Fibroblast of lung (primary cell): ENCODE measurements around the gene SPNS3. TPM values are rescaled to one million over a fixed set of nuclear protein-coding genes. Genes with fewer than 3 reads are reported as not detected.

Source experiments
- DNase-seq, 2 donors: peaks; one replicate each; pipeline versions ENCODE4 v3.0.0 to v3.0.0-alpha.2; 2010; ENCODE audit warnings: low read depth in 2 of 2
- H2AFZ ChIP-seq: 2 replicates; pipeline ENCODE4 v1.5.1; 2012; ENCODE audit warnings: low read length, control low read depth, inconsistent platforms
- H3K27ac ChIP-seq: 2 replicates; pipeline ENCODE4 v1.5.1; 2011; ENCODE audit warnings: low read length, control low read depth; ENCODE audit not compliant: insufficient read depth
- H3K27me3 ChIP-seq: 2 replicates; pipeline ENCODE4 v1.5.1; 2011; ENCODE audit warnings: mild to moderate bottlenecking, low read length; ENCODE audit not compliant: control insufficient read depth, insufficient read depth
- H3K36me3 ChIP-seq: 2 replicates; pipeline ENCODE4 v1.5.1; 2011; ENCODE audit warnings: low read length; ENCODE audit not compliant: control insufficient read depth, insufficient read depth
- H3K4me1 ChIP-seq: 2 replicates; pipeline ENCODE4 v1.5.1; 2011; ENCODE audit warnings: low read length; ENCODE audit not compliant: control insufficient read depth, insufficient read depth; ENCODE audit errors: extremely low read depth
- H3K4me2 ChIP-seq: 2 replicates; pipeline ENCODE4 v1.5.1; 2011; ENCODE audit warnings: low read length, control low read depth; ENCODE audit not compliant: insufficient read depth; ENCODE audit errors: extremely low read depth
- H3K4me3 ChIP-seq, 4 experiments: fragments of 200-600 bp in 1 of 4; sonication (generic) in 1 of 4; replicated peaks in 1 of 4; 2 replicates each; pipeline ENCODE4 v1.5.1; 2011 to 2016; ENCODE audit warnings: low read length in 4 of 4, low read depth in 3 of 4, mild to moderate bottlenecking in 3 of 4, control low read depth in 2 of 4, inconsistent platforms in 1 of 4, mixed read lengths in 1 of 4; ENCODE audit not compliant: insufficient read depth in 1 of 4; ENCODE audit errors: control extremely low read depth in 1 of 4
- H3K79me2 ChIP-seq: 2 replicates; pipeline ENCODE4 v1.5.1; 2012; ENCODE audit warnings: mild to moderate bottlenecking, low read length, inconsistent platforms; ENCODE audit not compliant: control insufficient read depth, insufficient read depth
- H3K9ac ChIP-seq: 2 replicates; pipeline ENCODE4 v1.5.1; 2011; ENCODE audit warnings: mild to moderate bottlenecking, low read length, control low read depth; ENCODE audit not compliant: insufficient read depth
- H3K9me3 ChIP-seq: 2 replicates; pipeline ENCODE4 v1.5.1; 2012; ENCODE audit warnings: low read depth, low read length; ENCODE audit not compliant: control insufficient read depth, insufficient read depth
- H4K20me1 ChIP-seq: 2 replicates; pipeline ENCODE4 v1.5.1; 2011; ENCODE audit warnings: low read length; ENCODE audit not compliant: control insufficient read depth, insufficient read depth; ENCODE audit errors: extremely low read depth
- CTCF ChIP-seq, 2 donors: IDR thresholded peaks in 1 of 2; conservative IDR thresholded peaks in 1 of 2; 1 replicate in 1 of 2; 2 replicates in 1 of 2; pipeline ENCODE4 v1.5.1; 2011 to 2012; ENCODE audit warnings: low read length in 2 of 2, control low read depth in 1 of 2, inconsistent platforms in 1 of 2, low read depth in 1 of 2, mild to moderate bottlenecking in 1 of 2
- EZH2 ChIP-seq: IDR thresholded peaks from 2 replicates; pipeline ENCODE4 v1.5.1; 2012; ENCODE audit warnings: low read length, control low read depth, mild to moderate bottlenecking; ENCODE audit errors: missing control alignments
- polyA plus RNA-seq, 2 donors: library from polyadenylated mRNA; depleted of rRNA in 1 of 2; stranded (reverse) in 1 of 2; unstranded in 1 of 2; fragments of >200 nt; gene quantifications; 2 replicates each; pipeline ENCODE4 v1.2.1, GENCODE V29; 2011 to 2012; ENCODE audit warnings: missing spikeins in 1 of 2
- total RNA-seq: library from RNA; depleted of rRNA; stranded (reverse); fragments of >200 nt; gene quantifications from 2 replicates; pipeline ENCODE4 v1.2.1, GENCODE V29; 2014

Gene SPNS3
- total and polyA plus RNA-seq, 2 donors (not counting 1 experiment from before 2014, with no cell fraction given): not detected

GRCh38 chr17:4422864-4423263 is 10.9 kb upstream of the SPNS3 start:
- Histone ChIP-seq H4K20me1 (no peaks in the 10 kb centered on the region), H3K9me3 (no peaks in the 10 kb centered on the region), H3K4me3 (no peak overlapping the region), H3K36me3 (no peaks in the 10 kb centered on the region), H3K79me2 (no peaks in the 10 kb centered on the region), H3K27me3 (no peaks in the 10 kb centered on the region), H3K27ac (no peak overlapping the region), H3K4me2 (no peak overlapping the region), H3K9ac (no peak overlapping the region), H2AFZ (no peak overlapping the region), H3K4me1 (no peaks in the 10 kb centered on the region)
- TF ChIP-seq CTCF (conservative IDR thresholded peaks at IDR 0.05 in 1 of 2, IDR thresholded peaks at IDR 0.05 in 1 of 2; ENCODE audit: low read depth in 1 of 2, low read length in 2 of 2) (no peak), EZH2 (no peak)
- DNase-seq: no peak

- no peaks in the 10 kb centered on the region for H3K4me1 ChIP-seq
- no peak overlapping the region for H3K4me3 ChIP-seq
- no peak overlapping the region for H3K9ac ChIP-seq
- no peak overlapping the region for H3K4me2 ChIP-seq
- H3K27me3 ChIP-seq: no peaks in the 10 kb centered on the region
- TF ChIP-seq CTCF (conservative IDR thresholded peaks at IDR 0.05 in 1 of 2, IDR thresholded peaks at IDR 0.05 in 1 of 2; ENCODE audit: low read depth in 1 of 2, low read length in 2 of 2) (no peak), EZH2 (no peak)
- DNase-seq: no peak
- no peak overlapping the region for H3K27ac ChIP-seq
- no peaks in the 10 kb centered on the region for H4K20me1 ChIP-seq
- no peaks in the 10 kb centered on the region for H3K79me2 ChIP-seq
- no peaks in the 10 kb centered on the region for H3K36me3 ChIP-seq
- no peak overlapping the region for H2AFZ ChIP-seq
- no peaks in the 10 kb centered on the region for H3K9me3 ChIP-seq
These were observed 8.3 kb upstream of the SPNS3 start for GRCh38 chr17:4425398-4425797.

GRCh38 chr17:4426499-4427208 is 7.1 kb upstream of the SPNS3 start:
- Histone ChIP-seq H3K27me3 (no peaks in the 10 kb centered on the region), H3K4me2 (no peak overlapping the region), H3K9me3 (no peaks in the 10 kb centered on the region), H3K27ac (no peak overlapping the region), H3K4me3 (no peak overlapping the region), H3K79me2 (no peaks in the 10 kb centered on the region), H2AFZ (no peak overlapping the region), H3K36me3 (no peaks in the 10 kb centered on the region), H3K4me1 (no peaks in the 10 kb centered on the region), H3K9ac (no peak overlapping the region), H4K20me1 (no peaks in the 10 kb centered on the region)
- TF ChIP-seq CTCF (conservative IDR thresholded peaks at IDR 0.05 in 1 of 2, IDR thresholded peaks at IDR 0.05 in 1 of 2; ENCODE audit: low read depth in 1 of 2, low read length in 2 of 2) (no peak), EZH2 (no peak)
- no peak for DNase-seq
